ENCODE data around the gene MYCL.

The MYCL gene

GRCh38 chr1:39901714-39902459, at the start of gene MYCL:
Gene MYCL (minus strand): TSS chr1:39901917. CDS start chr1:39901434, 483 bp downstream.
- DNase-seq (ENCODE audit: low spot score): peak; percentile 81

- DNase-seq (ENCODE audit: low spot score): no peak
Measured at GRCh38 chr1:39949891-39950290, 48.2 kb upstream of the MYCL start.

- DNase-seq (ENCODE audit: low spot score): no peak
Measured at GRCh38 chr1:39947260-39947659, 45.5 kb upstream of the MYCL start.

- no peak for DNase-seq (ENCODE audit: low spot score)
Measured at GRCh38 chr1:39946216-39946615, 44.5 kb upstream of the MYCL start.

GRCh38 chr1:39944410-39945112, 42.8 kb upstream of the MYCL start:
- DNase-seq (ENCODE audit: low spot score): no peak

- no peak for DNase-seq (ENCODE audit: low spot score)
Measured at GRCh38 chr1:39943471-39944290, 42.0 kb upstream of the MYCL start.

GRCh38 chr1:39940980-39941871, 39.5 kb upstream of the MYCL start:
- no peak for DNase-seq (ENCODE audit: low spot score)

- DNase-seq (ENCODE audit: low spot score): no peak
Measured at GRCh38 chr1:39940253-39940652, 38.5 kb upstream of the MYCL start.

- no peak for DNase-seq (ENCODE audit: low spot score)
Measured at GRCh38 chr1:39938856-39939255, 37.1 kb upstream of the MYCL start.

- no peak for DNase-seq (ENCODE audit: low spot score)
Measured at GRCh38 chr1:39936724-39937491, 35.2 kb upstream of the MYCL start.

GRCh38 chr1:39933956-39934941, 32.5 kb upstream of the MYCL start:
- DNase-seq (ENCODE audit: low spot score): no peak

GRCh38 chr1:39928809-39929587, 27.3 kb upstream of the MYCL start:
- DNase-seq (ENCODE audit: low spot score): no peak

GRCh38 chr1:39927538-39927937, 25.8 kb upstream of the MYCL start:
- DNase-seq (ENCODE audit: low spot score): no peak

- DNase-seq (ENCODE audit: low spot score): no peak
Measured at GRCh38 chr1:39926820-39927219, 25.1 kb upstream of the MYCL start.

GRCh38 chr1:39926343-39926793, 24.7 kb upstream of the MYCL start:
- DNase-seq (ENCODE audit: low spot score): no peak

- DNase-seq (ENCODE audit: low spot score): no peak
Measured at GRCh38 chr1:39925721-39926342, 24.1 kb upstream of the MYCL start.

GRCh38 chr1:39922251-39922688, 20.6 kb upstream of the MYCL start:
- no peak for DNase-seq (ENCODE audit: low spot score)

- DNase-seq (ENCODE audit: low spot score): no peak
Measured at GRCh38 chr1:39919545-39919944, 17.8 kb upstream of the MYCL start.

Measured in putamen (tissue), 1 donor.